NCI-H226 (cell line): ENCODE measurements around the gene NAT16.

Experiments used
- DNase-seq: peaks from one replicate; pipeline ENCODE4 v3.0.0-alpha.2; 2015

NAT16 gene

GRCh38 chr7:101170617-101171441 is 9.3 kb downstream of the NAT16 start:
- no peak for DNase-seq

- DNase-seq, result peak; percentile 51
Observed at GRCh38 chr7:101169838-101170551, 10.1 kb downstream of the NAT16 start.

GRCh38 chr7:101169110-101169837 is 10.8 kb downstream of the NAT16 start:
- DNase-seq, result no peak

GRCh38 chr7:101168412-101169049 is 11.6 kb downstream of the NAT16 start:
- DNase-seq, result no peak

GRCh38 chr7:101167645-101168411 is 12.3 kb downstream of the NAT16 start:
- DNase-seq, result no peak

GRCh38 chr7:101166909-101167644 is 13.0 kb downstream of the NAT16 start:
- DNase-seq, result no peak

GRCh38 chr7:101166648-101166908 is 13.5 kb downstream of the NAT16 start:
- DNase-seq, result no peak

- no peak for DNase-seq
Observed at GRCh38 chr7:101165958-101166647, 14.0 kb downstream of the NAT16 start.

- DNase-seq, result peak; percentile 91
Observed at GRCh38 chr7:101165075-101165957, 14.8 kb downstream of the NAT16 start, which contains the start of gene VGF. Gene VGF, minus strand, starts transcription at chr7:101165569. Its CDS starts 726 bp downstream, at chr7:101164843.

- DNase-seq, result peak; percentile 55
Observed at GRCh38 chr7:101164071-101164840, 15.8 kb downstream of the NAT16 start.

GRCh38 chr7:101163279-101164070 is 16.6 kb downstream of the NAT16 start:
- peak; percentile 65 for DNase-seq

GRCh38 chr7:101162551-101163278 is 17.4 kb downstream of the NAT16 start:
- peak; percentile 72 for DNase-seq

- no peak for DNase-seq
Observed at GRCh38 chr7:101161692-101162471, 18.2 kb downstream of the NAT16 start.

- DNase-seq, result no peak
Observed at GRCh38 chr7:101160910-101161309, 19.2 kb downstream of the NAT16 start.

GRCh38 chr7:101159696-101160674 is 20.1 kb downstream of the NAT16 start:
- DNase-seq, result peak; percentile 76
